ENCODE data around the gene PDE8A. TPM values are rescaled to one million over a fixed set of nuclear protein-coding genes. Genes with fewer than 3 reads are reported as not detected.

Gene PDE8A
- total and polyA plus RNA-seq, 5 donors: 11.5 to 24.7 (median 19.4) TPM

- Histone ChIP-seq H3K27me3 (ENCODE audit: control insufficient read depth, insufficient read depth) (no peaks in the 10 kb centered on the region), H3K27ac (ENCODE audit: low read length) (no peak overlapping the region), H3K9me3 (ENCODE audit: control insufficient read depth, low read length) (peaks cover 2% of the 10 kb centered on the region), H3K4me3 (ENCODE audit: low read length) (no peak overlapping the region), H3K4me1 (ENCODE audit: control insufficient read depth, insufficient read depth, low read length) (peaks cover 3% of the 10 kb centered on the region)
- DNase-seq: no peak
- intact Hi-C loops (cut with DNase I): no loop called here
- ATAC-seq: no peak
- WGBS: 77% methylated on average over 13 of the region's 13 CpGs
Measured at GRCh38 chr15:84960391-84961113, 21.1 kb upstream of the PDE8A start.

GRCh38 chr15:84961114-84961452, 20.6 kb upstream of the PDE8A start:
- H3K27ac ChIP-seq (ENCODE audit: low read length): no peak overlapping the region
- no peak overlapping the region for H3K4me3 ChIP-seq (ENCODE audit: low read length)
- WGBS: 80% methylated on average over 3 of the region's 3 CpGs
- H3K4me1 ChIP-seq (ENCODE audit: control insufficient read depth, insufficient read depth, low read length): peaks cover 3% of the 10 kb centered on the region
- no peak for ATAC-seq
- intact Hi-C loops (cut with DNase I): no loop called here
- H3K9me3 ChIP-seq (ENCODE audit: control insufficient read depth, low read length): peaks cover 2% of the 10 kb centered on the region
- DNase-seq: no peak
- no peaks in the 10 kb centered on the region for H3K27me3 ChIP-seq (ENCODE audit: control insufficient read depth, insufficient read depth)

- H3K4me1 ChIP-seq (ENCODE audit: control insufficient read depth, insufficient read depth, low read length): peaks cover 3% of the 10 kb centered on the region
- H3K27me3 ChIP-seq (ENCODE audit: control insufficient read depth, insufficient read depth): no peaks in the 10 kb centered on the region
- 87% methylated on average over 3 of the region's 3 CpGs for WGBS
- DNase-seq (no peak), ATAC-seq (no peak)
- peaks cover 2% of the 10 kb centered on the region for H3K9me3 ChIP-seq (ENCODE audit: control insufficient read depth, low read length)
- intact Hi-C loops (cut with DNase I): no loop called here
- H3K4me3 ChIP-seq (ENCODE audit: low read length): no peak overlapping the region
- no peak overlapping the region for H3K27ac ChIP-seq (ENCODE audit: low read length)
Measured at GRCh38 chr15:84961707-84962106, 19.9 kb upstream of the PDE8A start.

GRCh38 chr15:84962955-84963354, 18.7 kb upstream of the PDE8A start:
- ATAC-seq: no peak
- H3K4me3 ChIP-seq (ENCODE audit: low read length): no peak overlapping the region
- no peak overlapping the region for H3K27ac ChIP-seq (ENCODE audit: low read length)
- peaks cover 2% of the 10 kb centered on the region for H3K9me3 ChIP-seq (ENCODE audit: control insufficient read depth, low read length)
- no peak for DNase-seq
- 70% methylated on average over 3 of the region's 3 CpGs for WGBS
- H3K27me3 ChIP-seq (ENCODE audit: control insufficient read depth, insufficient read depth): no peaks in the 10 kb centered on the region
- intact Hi-C loops (cut with DNase I): no loop called here
- H3K4me1 ChIP-seq (ENCODE audit: control insufficient read depth, insufficient read depth, low read length): peaks cover 3% of the 10 kb centered on the region

- H3K4me3 ChIP-seq (ENCODE audit: low read length): no peak overlapping the region
- no peak for DNase-seq
- H3K9me3 ChIP-seq (ENCODE audit: control insufficient read depth, low read length): peaks cover 2% of the 10 kb centered on the region
- intact Hi-C loops (cut with DNase I): no loop called here
- no peak overlapping the region for H3K27ac ChIP-seq (ENCODE audit: low read length)
- no peaks in the 10 kb centered on the region for H3K4me1 ChIP-seq (ENCODE audit: control insufficient read depth, insufficient read depth, low read length)
- ATAC-seq: no peak
- 46% methylated on average over 3 of the region's 3 CpGs for WGBS
- H3K27me3 ChIP-seq (ENCODE audit: control insufficient read depth, insufficient read depth): no peaks in the 10 kb centered on the region
Measured at GRCh38 chr15:84967380-84967779, 14.3 kb upstream of the PDE8A start.

- no peaks in the 10 kb centered on the region for H3K27me3 ChIP-seq (ENCODE audit: control insufficient read depth, insufficient read depth)
- peaks cover 2% of the 10 kb centered on the region for H3K9me3 ChIP-seq (ENCODE audit: control insufficient read depth, low read length)
- no peak overlapping the region for H3K4me3 ChIP-seq (ENCODE audit: low read length)
- ATAC-seq: no peak
- intact Hi-C loops (cut with DNase I): no loop called here
- WGBS: 95% methylated on average over 3 of the region's 3 CpGs
- DNase-seq: no peak
- no peaks in the 10 kb centered on the region for H3K4me1 ChIP-seq (ENCODE audit: control insufficient read depth, insufficient read depth, low read length)
- no peak overlapping the region for H3K27ac ChIP-seq (ENCODE audit: low read length)
Measured at GRCh38 chr15:84968301-84968700, 13.4 kb upstream of the PDE8A start.

GRCh38 chr15:84969257-84969656, 12.4 kb upstream of the PDE8A start:
- Histone ChIP-seq H3K4me1 (ENCODE audit: control insufficient read depth, insufficient read depth, low read length) (no peaks in the 10 kb centered on the region), H3K9me3 (ENCODE audit: control insufficient read depth, low read length) (peaks cover 2% of the 10 kb centered on the region), H3K27ac (ENCODE audit: low read length) (no peak overlapping the region), H3K27me3 (ENCODE audit: control insufficient read depth, insufficient read depth) (no peaks in the 10 kb centered on the region), H3K4me3 (ENCODE audit: low read length) (no peak overlapping the region)
- WGBS: 68% methylated on average over 6 of the region's 6 CpGs
- DNase-seq (no peak), ATAC-seq (no peak)
- intact Hi-C loops (cut with DNase I): no loop called here

- H3K9me3 ChIP-seq (ENCODE audit: control insufficient read depth, low read length): no peaks in the 10 kb centered on the region
- ATAC-seq: no peak
- no peak overlapping the region for H3K4me3 ChIP-seq (ENCODE audit: low read length)
- 60% methylated on average over 3 of the region's 3 CpGs for WGBS
- H3K27ac ChIP-seq (ENCODE audit: low read length): no peak overlapping the region
- DNase-seq: no peak
- intact Hi-C loops (cut with DNase I): no loop called here
- peaks cover 2% of the 10 kb centered on the region for H3K4me1 ChIP-seq (ENCODE audit: control insufficient read depth, insufficient read depth, low read length)
- H3K27me3 ChIP-seq (ENCODE audit: control insufficient read depth, insufficient read depth): no peaks in the 10 kb centered on the region
Measured at GRCh38 chr15:84970843-84971242, 10.8 kb upstream of the PDE8A start.

- H3K4me3 ChIP-seq (ENCODE audit: low read length): no peak overlapping the region
- peaks cover 3% of the 10 kb centered on the region for H3K4me1 ChIP-seq (ENCODE audit: control insufficient read depth, insufficient read depth, low read length)
- intact Hi-C loops (cut with DNase I): no loop called here
- WGBS: 78% methylated on average over 16 of the region's 16 CpGs
- H3K9me3 ChIP-seq (ENCODE audit: control insufficient read depth, low read length): no peaks in the 10 kb centered on the region
- DNase-seq: no peak
- no peak overlapping the region for H3K27ac ChIP-seq (ENCODE audit: low read length)
- H3K27me3 ChIP-seq (ENCODE audit: control insufficient read depth, insufficient read depth): no peaks in the 10 kb centered on the region
- ATAC-seq: no peak
Measured at GRCh38 chr15:84973492-84974460, 7.9 kb upstream of the PDE8A start.

- WGBS: 52% methylated on average over 5 of the region's 5 CpGs
Measured at GRCh38 chr15:84975871-84976351, 5.7 kb upstream of the PDE8A start.

GRCh38 chr15:84976746-84977345, 4.8 kb upstream of the PDE8A start:
- intact Hi-C loops (cut with DNase I): no loop called here
- H3K4me3 ChIP-seq (ENCODE audit: low read length): no peak overlapping the region
- H3K27me3 ChIP-seq (ENCODE audit: control insufficient read depth, insufficient read depth): no peaks in the 10 kb centered on the region
- no peak for DNase-seq
- no peak overlapping the region for H3K27ac ChIP-seq (ENCODE audit: low read length)
- no peaks in the 10 kb centered on the region for H3K9me3 ChIP-seq (ENCODE audit: control insufficient read depth, low read length)
- H3K4me1 ChIP-seq (ENCODE audit: control insufficient read depth, insufficient read depth, low read length): peaks cover 3% of the 10 kb centered on the region
- 96% methylated on average over 10 of the region's 10 CpGs for WGBS
- ATAC-seq: no peak

More at GRCh38 chr15:84975871-84976351, 5.7 kb upstream of the PDE8A start:
- DNase-seq: peak in 1 of 3 donors; percentile 51
- Histone ChIP-seq H3K27ac (ENCODE audit: low read length) (no peak overlapping the region), H3K9me3 (ENCODE audit: control insufficient read depth, low read length) (no peaks in the 10 kb centered on the region), H3K27me3 (ENCODE audit: control insufficient read depth, insufficient read depth) (no peaks in the 10 kb centered on the region), H3K4me3 (ENCODE audit: low read length) (no peak overlapping the region), H3K4me1 (ENCODE audit: control insufficient read depth, insufficient read depth, low read length) (peaks cover 3% of the 10 kb centered on the region)
- no peak for ATAC-seq
- intact Hi-C loops (cut with DNase I): no loop called here
